GM23338 (cell line): ENCODE data around the gene CPLANE2. TPM values are rescaled to one million over a fixed set of nuclear protein-coding genes. Genes with fewer than 3 reads are reported as not detected.

Source experiments
- ATAC-seq: fragments of 200-7000 bp; cut with Tn5 transposase; 3 replicates; pipeline ENCODE4 v1.9.1; 2020
- DNase-seq: peaks from one replicate; pipeline ENCODE4 v3.0.0-alpha.2; 2015; ENCODE audit warnings: low spot score
- H2AFZ ChIP-seq: fragments of 200-600 bp; sonication (generic); 2 replicates; pipeline ENCODE4 v1.8.0; 2016; ENCODE audit warnings: antibody characterized with exemption, mild to moderate bottlenecking, moderate library complexity
- H3F3A ChIP-seq: fragments of 200-600 bp; sonication (generic); replicated peaks from 2 replicates; pipeline ENCODE4 v1.8.0; 2017; ENCODE audit warnings: antibody characterized with exemption, mixed run types, low read depth
- H3K27ac ChIP-seq: fragments of 200-600 bp; sonication (generic); 2 replicates; pipeline ENCODE4 v1.6.1; 2016; ENCODE audit warnings: low read depth
- H3K27me3 ChIP-seq: fragments of 200-600 bp; sonication (generic); 2 replicates; pipeline ENCODE4 v1.8.0; 2016; ENCODE audit warnings: mild to moderate bottlenecking, mixed run types, moderate library complexity; ENCODE audit not compliant: insufficient read depth
- H3K36me3 ChIP-seq: fragments of 200-600 bp; sonication (generic); 2 replicates; pipeline ENCODE4 v1.8.0; 2016; ENCODE audit warnings: mild to moderate bottlenecking; ENCODE audit not compliant: insufficient read depth
- H3K4me1 ChIP-seq: fragments of 200-600 bp; sonication (generic); 2 replicates; pipeline ENCODE4 v1.8.0; 2016; ENCODE audit warnings: mild to moderate bottlenecking, moderate library complexity; ENCODE audit not compliant: insufficient read depth
- H3K4me2 ChIP-seq: fragments of 200-600 bp; sonication (generic); 2 replicates; pipeline ENCODE4 v1.7.1; 2017; ENCODE audit warnings: mixed run types
- H3K4me3 ChIP-seq: fragments of 200-600 bp; sonication (generic); 2 replicates; pipeline ENCODE4 v1.6.1; 2016; ENCODE audit warnings: mixed run types
- H3K79me2 ChIP-seq: fragments of 200-600 bp; sonication (generic); replicated peaks from 2 replicates; pipeline ENCODE4 v1.8.0; 2017; ENCODE audit warnings: mild to moderate bottlenecking; ENCODE audit not compliant: insufficient read depth
- H3K9me2 ChIP-seq: fragments of 200-600 bp; sonication (generic); 2 replicates; pipeline ENCODE4 v1.8.0; 2017; ENCODE audit not compliant: insufficient read depth
- H4K20me1 ChIP-seq: fragments of 200-600 bp; sonication (generic); replicated peaks from 2 replicates; pipeline ENCODE4 v1.8.0; 2017; ENCODE audit warnings: mild to moderate bottlenecking; ENCODE audit not compliant: insufficient read depth
- H3K27ac Mint-ChIP-seq: 2 replicates; pipeline ENCODE4 v1.8.0; 2020; ENCODE audit warnings: inconsistent platforms, mild to moderate bottlenecking, moderate library complexity, mixed read lengths
- H3K27me3 Mint-ChIP-seq: 3 replicates; pipeline ENCODE4 v1.8.0; 2022; ENCODE audit warnings: low read depth, mild to moderate bottlenecking, moderate library complexity, mixed read lengths, inconsistent platforms; ENCODE audit not compliant: insufficient read depth, poor library complexity
- H3K36me3 Mint-ChIP-seq: 3 replicates; pipeline ENCODE4 v1.8.0; 2021; ENCODE audit warnings: low read depth, mild to moderate bottlenecking, inconsistent platforms, moderate library complexity, mixed read lengths
- H3K4me1 Mint-ChIP-seq: 3 replicates; pipeline ENCODE4 v1.8.0; 2020; ENCODE audit warnings: mild to moderate bottlenecking, inconsistent platforms, mixed read lengths
- H3K4me3 Mint-ChIP-seq: 3 replicates; pipeline ENCODE4 v1.8.0; 2021; ENCODE audit warnings: moderate library complexity, mild to moderate bottlenecking, inconsistent platforms, mixed read lengths
- H3K9me3 Mint-ChIP-seq: 3 replicates; pipeline ENCODE4 v1.8.0; 2020; ENCODE audit warnings: moderate library complexity, mild to moderate bottlenecking, inconsistent platforms, mixed read lengths
- NANOG ChIP-seq: IDR thresholded peaks from 2 replicates; pipeline ENCODE4 v1.6.1; 2016; ENCODE audit warnings: antibody characterized with exemption, borderline replicate concordance
- polyA plus RNA-seq: library from polyadenylated mRNA; unstranded; fragments of >200 nt; fragmentation: Nextera tagmentation; extraction: Ambion mirVana; gene quantifications from 2 replicates; pipeline ENCODE4 v1.2.1, GENCODE V29; 2016
- total RNA-seq: library from RNA; depleted of rRNA; stranded (reverse); fragments of >200 nt; shearing (Covaris generic); gene quantifications from 2 replicates; pipeline ENCODE4 v1.2.3, GENCODE V29; 2014
- TF ChIP-seq, protein P1 (sequence below): fragments of 250-450 bp; sonication (Bioruptor Pico); IDR thresholded peaks from 2 replicates; pipeline ENCODE4 v1.5.0; 2020; ENCODE audit warnings: mild to moderate bottlenecking, moderate library complexity
- TF ChIP-seq, protein P2 (sequence below), 2 experiments: fragments of 200-600 bp in 1 of 2; sonication (generic) in 1 of 2; conservative IDR thresholded peaks; 2 replicates each; pipeline versions ENCODE4 v1.5.1 to v1.6.1; 2016 to 2017; ENCODE audit warnings: antibody characterized with exemption in 2 of 2, low read depth in 2 of 2, mild to moderate bottlenecking in 2 of 2, moderate library complexity in 1 of 2
- TF ChIP-seq, protein P3 (sequence below): IDR thresholded peaks from 2 replicates; pipeline ENCODE4 v1.6.1; 2016; ENCODE audit warnings: antibody characterized with exemption

The CPLANE2 gene
- total and polyA plus RNA-seq, 2 experiments from 2014 or later = 0.44 to 1.8 TPM

DNA sequence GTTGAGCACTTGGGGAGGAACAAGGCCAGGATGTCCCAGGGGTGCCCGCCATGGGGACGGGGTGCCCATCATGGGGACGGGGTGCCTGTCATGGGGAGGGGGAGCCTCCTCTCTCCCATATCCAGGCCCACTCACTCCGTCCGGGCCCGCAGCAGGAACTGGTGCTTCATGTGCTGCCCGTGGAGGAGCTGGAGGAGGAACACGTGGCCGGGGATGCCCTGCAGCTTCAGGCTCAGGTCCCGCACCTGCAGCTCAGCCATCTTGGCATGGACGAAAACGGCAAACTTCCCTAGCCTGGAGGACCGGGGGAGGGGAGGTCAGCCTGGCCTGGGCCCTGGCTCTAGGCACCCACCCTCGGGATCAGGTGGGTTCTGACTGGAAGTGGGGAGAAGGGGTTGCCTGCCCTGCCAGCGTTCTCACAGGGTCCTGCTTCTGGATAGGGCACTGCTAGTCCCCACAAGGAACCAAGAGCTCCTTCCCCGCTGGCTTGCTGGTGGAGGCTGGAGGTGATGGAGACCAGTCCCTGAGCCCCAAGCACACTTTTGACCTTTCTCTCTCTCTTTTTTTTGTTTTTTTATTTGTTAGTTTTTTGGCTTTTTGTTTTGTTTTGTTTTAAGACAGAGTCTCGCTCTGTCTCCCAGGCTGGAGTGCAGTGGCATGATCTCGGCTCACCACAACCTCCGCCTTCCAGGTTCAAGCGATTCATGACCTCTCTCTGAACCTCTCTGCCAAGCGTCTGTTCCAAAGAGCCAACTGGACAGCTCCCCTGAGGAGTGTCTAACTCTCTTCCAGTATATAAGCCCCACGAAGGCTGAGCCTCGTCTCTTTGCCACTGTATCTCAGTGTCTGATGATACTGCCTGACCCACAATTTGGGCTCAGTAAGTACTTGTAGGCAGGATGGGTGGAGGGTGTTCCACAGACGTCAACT is 34.4 kb downstream of the CPLANE2 start (continued):
- TF ChIP-seq, protein P1, sequence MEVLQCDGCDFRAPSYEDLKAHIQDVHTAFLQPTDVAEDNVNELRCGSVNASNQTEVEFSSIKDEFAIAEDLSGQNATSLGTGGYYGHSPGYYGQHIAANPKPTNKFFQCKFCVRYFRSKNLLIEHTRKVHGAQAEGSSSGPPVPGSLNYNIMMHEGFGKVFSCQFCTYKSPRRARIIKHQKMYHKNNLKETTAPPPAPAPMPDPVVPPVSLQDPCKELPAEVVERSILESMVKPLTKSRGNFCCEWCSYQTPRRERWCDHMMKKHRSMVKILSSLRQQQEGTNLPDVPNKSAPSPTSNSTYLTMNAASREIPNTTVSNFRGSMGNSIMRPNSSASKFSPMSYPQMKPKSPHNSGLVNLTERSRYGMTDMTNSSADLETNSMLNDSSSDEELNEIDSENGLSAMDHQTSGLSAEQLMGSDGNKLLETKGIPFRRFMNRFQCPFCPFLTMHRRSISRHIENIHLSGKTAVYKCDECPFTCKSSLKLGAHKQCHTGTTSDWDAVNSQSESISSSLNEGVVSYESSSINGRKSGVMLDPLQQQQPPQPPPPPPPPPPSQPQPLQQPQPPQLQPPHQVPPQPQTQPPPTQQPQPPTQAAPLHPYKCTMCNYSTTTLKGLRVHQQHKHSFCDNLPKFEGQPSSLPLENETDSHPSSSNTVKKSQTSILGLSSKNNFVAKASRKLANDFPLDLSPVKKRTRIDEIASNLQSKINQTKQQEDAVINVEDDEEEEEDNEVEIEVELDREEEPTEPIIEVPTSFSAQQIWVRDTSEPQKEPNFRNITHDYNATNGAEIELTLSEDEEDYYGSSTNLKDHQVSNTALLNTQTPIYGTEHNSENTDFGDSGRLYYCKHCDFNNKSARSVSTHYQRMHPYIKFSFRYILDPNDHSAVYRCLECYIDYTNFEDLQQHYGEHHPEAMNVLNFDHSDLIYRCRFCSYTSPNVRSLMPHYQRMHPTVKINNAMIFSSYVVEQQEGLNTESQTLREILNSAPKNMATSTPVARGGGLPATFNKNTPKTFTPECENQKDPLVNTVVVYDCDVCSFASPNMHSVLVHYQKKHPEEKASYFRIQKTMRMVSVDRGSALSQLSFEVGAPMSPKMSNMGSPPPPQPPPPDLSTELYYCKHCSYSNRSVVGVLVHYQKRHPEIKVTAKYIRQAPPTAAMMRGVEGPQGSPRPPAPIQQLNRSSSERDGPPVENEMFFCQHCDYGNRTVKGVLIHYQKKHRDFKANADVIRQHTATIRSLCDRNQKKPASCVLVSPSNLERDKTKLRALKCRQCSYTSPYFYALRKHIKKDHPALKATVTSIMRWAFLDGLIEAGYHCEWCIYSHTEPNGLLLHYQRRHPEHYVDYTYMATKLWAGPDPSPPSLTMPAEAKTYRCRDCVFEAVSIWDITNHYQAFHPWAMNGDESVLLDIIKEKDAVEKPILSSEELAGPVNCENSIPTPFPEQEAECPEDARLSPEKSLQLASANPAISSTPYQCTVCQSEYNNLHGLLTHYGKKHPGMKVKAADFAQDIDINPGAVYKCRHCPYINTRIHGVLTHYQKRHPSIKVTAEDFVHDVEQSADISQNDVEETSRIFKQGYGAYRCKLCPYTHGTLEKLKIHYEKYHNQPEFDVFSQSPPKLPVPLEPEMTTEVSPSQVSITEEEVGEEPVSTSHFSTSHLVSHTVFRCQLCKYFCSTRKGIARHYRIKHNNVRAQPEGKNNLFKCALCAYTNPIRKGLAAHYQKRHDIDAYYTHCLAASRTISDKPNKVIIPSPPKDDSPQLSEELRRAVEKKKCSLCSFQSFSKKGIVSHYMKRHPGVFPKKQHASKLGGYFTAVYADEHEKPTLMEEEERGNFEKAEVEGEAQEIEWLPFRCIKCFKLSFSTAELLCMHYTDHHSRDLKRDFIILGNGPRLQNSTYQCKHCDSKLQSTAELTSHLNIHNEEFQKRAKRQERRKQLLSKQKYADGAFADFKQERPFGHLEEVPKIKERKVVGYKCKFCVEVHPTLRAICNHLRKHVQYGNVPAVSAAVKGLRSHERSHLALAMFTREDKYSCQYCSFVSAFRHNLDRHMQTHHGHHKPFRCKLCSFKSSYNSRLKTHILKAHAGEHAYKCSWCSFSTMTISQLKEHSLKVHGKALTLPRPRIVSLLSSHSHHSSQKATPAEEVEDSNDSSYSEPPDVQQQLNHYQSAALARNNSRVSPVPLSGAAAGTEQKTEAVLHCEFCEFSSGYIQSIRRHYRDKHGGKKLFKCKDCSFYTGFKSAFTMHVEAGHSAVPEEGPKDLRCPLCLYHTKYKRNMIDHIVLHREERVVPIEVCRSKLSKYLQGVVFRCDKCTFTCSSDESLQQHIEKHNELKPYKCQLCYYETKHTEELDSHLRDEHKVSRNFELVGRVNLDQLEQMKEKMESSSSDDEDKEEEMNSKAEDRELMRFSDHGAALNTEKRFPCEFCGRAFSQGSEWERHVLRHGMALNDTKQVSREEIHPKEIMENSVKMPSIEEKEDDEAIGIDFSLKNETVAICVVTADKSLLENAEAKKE = no peak

DNA sequence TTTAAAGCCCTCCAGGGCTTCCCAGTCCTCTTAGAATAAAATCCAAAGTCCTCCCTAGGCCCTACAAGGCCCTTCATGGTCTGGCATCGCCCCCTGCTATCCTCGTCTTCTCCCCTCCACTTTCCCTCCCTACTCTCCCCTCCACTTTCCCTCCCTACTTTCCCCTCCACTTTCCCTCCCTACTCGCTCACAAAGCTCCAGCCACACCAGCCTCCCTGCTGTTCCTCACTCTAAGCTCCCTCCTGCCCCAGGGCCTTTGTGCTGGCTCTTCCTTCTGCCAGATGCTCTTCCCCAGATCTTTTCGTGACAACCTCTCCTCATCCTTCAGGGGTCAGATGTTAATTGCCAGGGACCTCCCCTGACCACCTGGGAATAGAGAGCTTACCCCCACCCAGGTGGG is 37.3 kb downstream of the CPLANE2 start:
- Histone ChIP-seq H4K20me1 (no peaks in the 10 kb centered on the region), H3K27ac (no peak overlapping the region), H3K4me3 (no peak overlapping the region), H3F3A (no peaks in the 10 kb centered on the region), H3K36me3 (peaks cover 10% of the 10 kb centered on the region; the same call in 1 of the 2 replicates), H3K27me3 (no peaks in the 10 kb centered on the region), H3K4me1 (no peaks in the 10 kb centered on the region), H2AFZ (no peak overlapping the region), H3K4me2 (no peak overlapping the region), H3K79me2 (no peaks in the 10 kb centered on the region), H3K9me2 (no peaks in the 10 kb centered on the region)
- DNase-seq = no peak
- H3K36me3 Mint-ChIP-seq = peaks cover 58% of the 10 kb centered on the region
- H3K4me3 Mint-ChIP-seq = no peak overlapping the region
- no peak for ATAC-seq
- H3K4me1 Mint-ChIP-seq = no peaks in the 10 kb centered on the region; the same call in 2 of the 3 replicates
- H3K9me3 Mint-ChIP-seq = no peaks in the 10 kb centered on the region; the same call in 2 of the 3 replicates
- no peak overlapping the region for H3K27ac Mint-ChIP-seq
- H3K27me3 Mint-ChIP-seq = no peaks in the 10 kb centered on the region
- no peak for TF ChIP-seq NANOG
- TF ChIP-seq, protein P2, sequence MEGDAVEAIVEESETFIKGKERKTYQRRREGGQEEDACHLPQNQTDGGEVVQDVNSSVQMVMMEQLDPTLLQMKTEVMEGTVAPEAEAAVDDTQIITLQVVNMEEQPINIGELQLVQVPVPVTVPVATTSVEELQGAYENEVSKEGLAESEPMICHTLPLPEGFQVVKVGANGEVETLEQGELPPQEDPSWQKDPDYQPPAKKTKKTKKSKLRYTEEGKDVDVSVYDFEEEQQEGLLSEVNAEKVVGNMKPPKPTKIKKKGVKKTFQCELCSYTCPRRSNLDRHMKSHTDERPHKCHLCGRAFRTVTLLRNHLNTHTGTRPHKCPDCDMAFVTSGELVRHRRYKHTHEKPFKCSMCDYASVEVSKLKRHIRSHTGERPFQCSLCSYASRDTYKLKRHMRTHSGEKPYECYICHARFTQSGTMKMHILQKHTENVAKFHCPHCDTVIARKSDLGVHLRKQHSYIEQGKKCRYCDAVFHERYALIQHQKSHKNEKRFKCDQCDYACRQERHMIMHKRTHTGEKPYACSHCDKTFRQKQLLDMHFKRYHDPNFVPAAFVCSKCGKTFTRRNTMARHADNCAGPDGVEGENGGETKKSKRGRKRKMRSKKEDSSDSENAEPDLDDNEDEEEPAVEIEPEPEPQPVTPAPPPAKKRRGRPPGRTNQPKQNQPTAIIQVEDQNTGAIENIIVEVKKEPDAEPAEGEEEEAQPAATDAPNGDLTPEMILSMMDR (conservative IDR thresholded peaks at IDR 0.05; ENCODE audit: low read depth in 2 of 2) = no peak
- TF ChIP-seq, protein P1 = no peak
- TF ChIP-seq, protein P3, sequence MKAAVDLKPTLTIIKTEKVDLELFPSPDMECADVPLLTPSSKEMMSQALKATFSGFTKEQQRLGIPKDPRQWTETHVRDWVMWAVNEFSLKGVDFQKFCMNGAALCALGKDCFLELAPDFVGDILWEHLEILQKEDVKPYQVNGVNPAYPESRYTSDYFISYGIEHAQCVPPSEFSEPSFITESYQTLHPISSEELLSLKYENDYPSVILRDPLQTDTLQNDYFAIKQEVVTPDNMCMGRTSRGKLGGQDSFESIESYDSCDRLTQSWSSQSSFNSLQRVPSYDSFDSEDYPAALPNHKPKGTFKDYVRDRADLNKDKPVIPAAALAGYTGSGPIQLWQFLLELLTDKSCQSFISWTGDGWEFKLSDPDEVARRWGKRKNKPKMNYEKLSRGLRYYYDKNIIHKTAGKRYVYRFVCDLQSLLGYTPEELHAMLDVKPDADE = no peak
